GM19468 (cell line): ENCODE data around the gene SALL1.

ENCODE experiments used
- ATAC-seq: cut with Tn5 transposase; IDR thresholded peaks from one replicate; pipeline ENCODE4 v1.9.1; 2021; ENCODE audit warnings: mild to moderate bottlenecking, moderate library complexity, moderate number of reproducible peaks; ENCODE audit not compliant: unreplicated experiment; ENCODE audit errors: extremely low read depth

The SALL1 gene

DNA sequence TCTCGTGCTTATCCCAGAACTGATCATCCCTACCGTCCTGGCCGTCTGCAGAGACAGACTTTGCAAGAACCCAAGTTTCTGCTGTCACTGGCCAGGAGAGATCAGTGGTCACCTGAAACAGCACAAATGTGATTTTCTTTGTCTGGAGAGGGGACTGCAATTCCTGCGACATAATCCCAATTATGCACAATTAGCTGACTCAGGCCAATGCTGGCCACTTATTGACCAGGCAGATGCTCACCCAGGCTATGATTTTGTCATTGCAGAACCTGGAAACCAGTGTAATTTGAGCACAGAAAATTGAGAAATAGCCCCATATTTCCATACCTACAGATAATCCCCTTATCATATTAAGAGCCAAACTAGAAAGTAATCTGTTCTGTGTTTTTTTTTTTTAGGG lies 34.7 kb downstream of the SALL1 start:
- no peak for ATAC-seq

DNA sequence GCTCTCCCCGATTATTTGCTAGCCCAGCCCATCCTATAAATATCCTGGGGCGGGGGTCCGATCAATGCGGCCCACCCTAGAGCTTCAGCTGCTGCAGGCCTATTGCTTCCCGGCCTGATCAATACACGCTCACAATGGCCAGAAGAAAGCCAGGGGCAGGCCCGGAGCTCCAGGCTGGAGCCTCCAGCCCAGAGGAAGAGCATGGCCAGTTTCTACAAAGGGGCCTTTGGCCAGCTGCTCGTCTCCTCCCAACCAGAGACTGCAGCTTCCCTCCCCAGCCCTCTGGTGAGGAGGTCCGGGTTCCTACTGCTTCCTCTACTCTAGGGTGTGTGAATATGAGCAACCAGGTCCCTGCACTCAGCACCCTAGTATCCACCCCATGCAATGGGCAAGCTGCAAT lies 36.7 kb downstream of the SALL1 start:
- ATAC-seq, result no peak

DNA sequence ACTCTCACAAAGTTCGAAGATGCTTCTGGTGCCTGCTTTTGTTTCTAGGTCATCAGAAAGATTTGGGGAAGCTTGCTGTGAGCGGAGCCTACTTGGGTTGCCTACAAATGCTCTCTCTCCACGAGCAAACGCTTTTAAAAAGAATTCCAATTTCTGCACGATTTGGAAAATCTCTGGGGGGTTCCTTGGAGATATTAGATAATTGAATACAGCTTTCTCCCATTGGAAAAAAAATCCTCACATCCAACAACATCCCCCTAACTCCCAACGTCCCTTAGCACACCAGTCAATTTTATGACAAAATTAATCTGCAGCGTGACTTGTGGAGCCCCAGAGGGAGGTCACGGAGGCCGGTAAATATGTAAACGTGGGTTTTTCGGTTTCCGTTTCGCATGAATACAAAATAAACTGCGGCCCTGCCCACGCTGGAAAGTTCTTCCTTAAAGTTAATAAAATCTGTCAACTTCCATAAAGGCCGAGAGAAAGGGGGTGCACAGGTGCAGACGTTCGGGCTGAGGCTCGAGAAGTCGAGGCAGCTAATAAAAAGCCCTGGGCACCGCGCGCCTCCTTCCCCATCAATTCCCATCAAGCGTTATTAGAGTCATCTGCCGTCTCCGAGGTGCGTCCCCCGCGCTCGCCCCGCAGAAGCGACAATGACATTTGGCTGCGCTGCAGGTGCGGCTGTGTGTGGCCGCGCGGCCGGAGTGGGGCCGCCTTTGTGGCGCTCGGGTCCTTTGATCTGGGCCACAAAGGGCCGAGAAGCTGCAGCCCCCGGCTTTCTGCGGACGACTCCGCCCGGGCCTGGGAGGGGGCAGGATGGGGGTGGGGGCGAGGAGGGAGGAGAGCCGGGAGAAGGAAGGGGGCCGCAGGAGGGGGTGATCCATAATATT lies 37.6 kb downstream of the SALL1 start:
- no peak for ATAC-seq

DNA sequence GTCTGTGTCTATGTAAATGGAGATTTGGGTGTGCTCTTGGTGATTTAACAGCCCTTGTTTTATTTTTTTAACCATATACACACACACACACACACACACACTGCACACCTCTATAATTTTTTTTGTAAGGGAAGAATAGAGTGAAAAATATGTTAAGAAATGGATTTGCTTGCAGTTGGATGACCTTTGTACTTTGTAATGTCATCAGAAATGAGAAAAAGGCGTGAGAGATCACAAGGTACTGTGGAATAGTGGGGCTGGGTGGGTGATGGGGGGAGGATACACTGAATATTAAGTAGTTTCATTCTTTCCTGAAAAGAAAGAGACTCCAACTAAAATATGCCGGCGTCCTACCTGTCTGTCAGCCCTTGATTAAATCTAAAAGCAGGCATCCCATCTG lies 38.7 kb downstream of the SALL1 start:
- no peak for ATAC-seq

DNA sequence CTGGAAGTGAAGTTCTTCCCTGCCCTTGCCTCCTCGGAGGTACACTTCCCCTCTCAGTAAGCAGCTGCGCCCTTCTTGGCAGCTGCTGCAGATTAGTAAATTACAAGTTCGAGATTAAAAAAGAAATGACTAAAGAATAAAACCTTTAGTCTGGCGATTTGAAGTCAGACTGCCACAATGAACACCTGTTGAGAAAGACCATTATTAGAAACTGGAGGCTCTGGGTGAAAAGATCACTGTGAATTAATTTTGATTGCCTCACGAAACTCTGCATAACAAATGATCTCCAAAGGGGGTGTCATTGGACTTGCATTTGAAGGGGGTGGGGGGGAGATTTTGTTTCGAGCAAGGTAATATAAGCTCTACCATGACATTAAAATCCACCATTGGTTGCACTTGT lies 39.3 kb downstream of the SALL1 start:
- ATAC-seq, result no peak

DNA sequence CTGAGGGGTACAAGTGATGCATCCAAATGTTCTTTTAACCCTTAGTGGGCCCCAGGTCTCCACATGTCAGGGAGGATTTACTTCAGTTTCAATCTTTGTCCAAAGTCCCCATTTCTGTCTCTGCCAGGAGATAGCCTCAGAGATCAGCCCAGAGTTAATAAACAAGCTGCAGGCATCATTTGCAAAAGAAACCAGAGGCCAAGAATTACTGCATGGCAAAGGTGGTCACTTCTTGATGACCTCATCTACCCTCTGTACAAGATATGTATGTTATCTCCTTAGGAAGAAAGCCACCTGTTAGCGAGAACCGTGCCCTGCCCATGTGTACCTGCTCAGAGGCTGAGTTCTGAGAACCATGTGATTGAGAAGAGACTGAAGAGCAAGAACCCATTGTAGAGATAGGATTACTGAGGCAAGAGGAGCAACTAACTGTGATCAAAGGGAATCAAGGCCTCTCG lies 40.3 kb downstream of the SALL1 start:
- no peak for ATAC-seq

DNA sequence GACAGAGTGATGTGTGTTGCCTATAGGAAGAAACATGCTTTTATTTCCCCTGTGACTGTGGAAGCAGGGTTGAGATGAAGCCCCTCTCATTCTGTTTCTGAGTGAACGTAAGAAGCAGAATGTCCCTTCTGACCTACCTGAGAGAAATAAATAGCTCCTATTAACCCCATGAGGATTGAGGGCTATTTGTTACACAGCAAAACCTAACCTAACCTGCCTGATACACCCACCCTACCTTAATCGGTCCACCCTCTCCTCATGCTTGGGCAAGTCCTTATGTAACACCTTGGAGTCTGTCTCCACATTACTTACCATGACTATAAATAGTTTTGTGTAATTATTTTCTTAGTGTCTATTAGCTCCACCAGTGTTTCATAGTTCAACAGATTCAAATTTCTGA lies 41.9 kb downstream of the SALL1 start:
- ATAC-seq, result no peak

DNA sequence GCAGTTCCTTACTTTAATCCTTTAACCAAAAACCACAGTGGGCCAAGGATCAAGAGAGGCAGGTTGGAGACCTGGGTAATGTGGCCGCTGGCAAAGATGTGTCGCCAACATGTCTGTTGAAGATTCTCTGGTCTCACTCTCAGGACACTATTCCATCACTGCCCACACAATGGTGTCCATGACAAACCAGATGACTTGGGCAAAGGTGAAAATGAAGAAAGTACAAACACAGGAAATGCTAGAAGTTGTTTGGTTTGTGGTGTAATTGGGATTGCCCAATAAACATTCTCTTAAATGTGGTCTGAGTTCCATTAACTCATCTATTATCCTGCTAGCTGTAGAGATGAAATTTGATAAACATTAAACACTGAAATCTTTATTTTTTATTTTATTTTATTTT lies 43.3 kb downstream of the SALL1 start:
- no peak for ATAC-seq

DNA sequence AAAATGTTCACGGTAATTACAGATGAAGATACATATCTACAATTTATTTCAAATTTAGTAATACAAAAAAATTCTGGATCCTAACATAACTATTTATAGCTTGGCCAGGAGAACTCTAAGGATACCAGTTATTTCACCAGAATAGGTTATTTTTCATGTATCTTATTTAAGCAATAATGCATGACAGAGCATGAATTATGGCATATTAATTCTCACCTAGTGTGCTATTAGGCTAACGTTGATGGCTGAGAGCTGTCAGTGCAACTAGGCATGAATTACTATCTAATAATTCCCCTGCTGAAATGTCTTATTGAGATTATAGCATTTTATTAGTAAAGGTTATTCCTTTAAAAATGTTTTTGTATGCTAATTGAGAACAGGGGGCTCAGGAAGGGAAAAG lies 44.5 kb downstream of the SALL1 start:
- ATAC-seq, result no peak

DNA sequence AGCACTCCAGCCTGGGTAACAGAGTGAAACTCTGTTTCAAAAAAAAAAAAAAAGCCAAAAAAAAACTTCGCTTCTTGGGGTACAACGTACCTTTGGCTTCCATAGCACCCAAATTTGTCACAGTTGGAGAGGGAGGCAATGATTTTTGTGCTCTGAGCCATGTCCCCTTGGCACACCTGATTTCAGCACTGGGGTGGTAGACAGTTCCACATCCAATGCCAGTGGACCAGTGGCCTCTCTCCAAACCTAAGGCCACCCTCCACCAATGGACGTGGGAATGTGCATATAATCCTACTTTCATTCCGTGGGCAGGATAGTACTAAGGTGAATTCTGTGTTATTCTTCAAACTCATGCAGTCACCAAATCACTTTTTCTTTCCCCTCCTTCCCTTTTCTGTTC lies 47.5 kb downstream of the SALL1 start:
- ATAC-seq, result no peak

DNA sequence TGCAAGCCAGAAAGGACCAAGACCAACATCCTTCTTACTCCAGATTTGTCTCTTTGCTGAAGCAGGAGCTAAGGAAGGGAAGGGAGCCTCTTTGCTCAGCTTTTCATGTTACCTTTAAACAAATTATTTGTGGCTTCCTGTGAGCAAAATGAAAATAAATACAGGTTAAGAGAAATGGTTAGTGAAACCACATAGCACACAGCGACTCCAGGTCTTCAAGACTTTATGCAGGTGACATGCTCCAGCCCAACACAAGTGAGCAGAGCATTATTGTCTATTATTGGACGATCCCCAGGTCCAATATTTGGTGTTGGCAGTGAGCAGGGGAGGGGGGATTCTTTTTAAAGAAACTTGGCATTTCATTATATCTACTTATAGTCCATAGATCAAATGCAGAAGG lies 53.3 kb downstream of the SALL1 start:
- ATAC-seq, result no peak

DNA sequence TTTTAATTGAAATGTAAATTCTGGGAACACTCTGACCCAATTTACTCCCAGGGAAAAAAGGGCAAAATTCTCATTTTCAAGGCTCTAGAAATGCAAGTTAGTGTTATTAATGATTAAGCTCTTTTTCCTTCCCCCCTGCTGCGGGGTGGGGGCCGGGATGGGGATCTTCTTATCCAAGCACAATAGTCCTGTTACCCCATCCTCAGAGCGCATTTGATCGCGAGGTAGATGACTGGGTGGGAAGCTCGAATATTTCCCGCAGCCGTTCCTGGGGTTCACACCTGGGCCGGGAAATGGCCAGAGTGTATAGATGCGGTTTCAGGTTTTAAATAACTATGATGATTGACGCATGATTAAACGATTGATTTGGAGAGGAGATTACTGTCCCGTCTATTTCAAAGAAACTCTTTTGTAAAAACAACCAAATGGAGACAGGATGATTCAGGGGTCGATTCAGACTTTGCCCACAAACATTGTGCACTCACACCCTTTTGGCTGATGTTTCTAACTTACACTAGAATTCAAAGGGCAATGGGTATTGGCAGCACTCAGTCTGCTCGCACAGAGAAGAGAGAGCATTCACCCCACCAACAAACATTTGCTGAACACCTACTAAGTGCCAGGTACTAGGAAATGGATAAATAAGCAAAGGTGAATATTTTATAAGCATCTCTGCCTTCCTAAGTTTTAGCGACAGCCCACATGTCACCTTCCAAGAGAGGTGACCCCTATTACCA lies 55.0 kb downstream of the SALL1 start:
- no peak for ATAC-seq

DNA sequence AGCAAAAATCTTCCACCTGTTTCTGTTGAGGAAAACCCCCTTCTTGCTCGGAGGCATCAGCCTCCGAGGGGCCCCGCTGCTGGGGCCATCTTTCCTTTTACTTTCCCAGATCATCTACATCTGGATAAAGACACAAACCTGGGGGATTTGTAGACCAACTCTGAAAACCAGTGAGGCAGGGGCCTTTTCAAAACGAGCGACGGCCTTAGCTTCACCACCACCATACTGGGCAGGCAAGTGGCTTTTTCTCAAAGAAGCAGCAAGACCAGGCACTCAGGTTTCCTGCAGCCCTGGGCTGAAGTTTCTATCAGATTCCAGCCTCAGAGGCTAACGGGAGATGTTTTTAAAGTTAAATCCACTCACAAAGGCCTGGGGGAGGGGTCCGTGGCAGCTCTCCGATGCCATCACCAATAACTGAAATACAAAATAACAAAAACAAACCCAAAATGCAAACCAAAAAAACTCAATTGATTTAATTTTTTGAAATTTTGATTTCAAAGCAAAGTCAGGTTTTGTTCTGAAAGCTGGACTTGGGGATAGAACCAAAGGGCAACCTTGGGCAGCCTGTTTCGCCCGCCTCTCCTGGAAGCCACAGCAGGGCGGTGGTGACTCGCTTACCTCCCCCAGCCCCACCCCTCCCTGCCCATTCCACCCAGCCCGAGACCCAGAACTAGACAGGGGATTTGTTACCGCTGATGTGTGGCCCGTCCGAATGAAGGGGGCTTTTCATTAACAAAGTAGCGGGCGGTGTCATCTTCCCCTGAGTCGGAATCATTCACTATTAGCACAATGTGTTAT lies 55.8 kb downstream of the SALL1 start:
- no peak for ATAC-seq

DNA sequence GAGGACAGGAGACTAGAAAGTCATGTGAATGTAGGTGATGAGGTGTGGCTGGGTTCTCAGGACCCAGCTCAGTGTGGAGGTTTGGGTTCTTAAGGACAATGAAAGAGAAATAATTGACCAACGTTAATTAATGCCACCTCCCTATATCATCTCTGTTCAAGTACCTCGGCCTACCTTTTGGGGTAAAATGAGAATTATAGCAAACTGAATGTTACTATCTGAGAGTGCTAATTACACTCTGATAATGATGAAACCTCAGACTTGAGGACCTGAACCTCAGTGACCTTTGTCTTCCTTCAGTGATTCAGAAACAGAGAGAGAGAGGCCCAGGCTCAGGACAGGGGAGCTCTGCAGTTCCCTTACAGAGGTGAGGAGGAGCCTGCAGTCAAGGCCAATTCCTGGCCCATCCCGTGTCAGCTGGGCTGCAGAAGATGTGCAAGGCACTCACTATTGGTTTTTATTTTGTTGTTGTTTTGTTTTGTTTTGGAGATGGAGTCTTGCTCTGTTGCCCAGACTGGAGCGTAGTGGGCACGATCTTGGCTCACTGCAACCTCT lies 57.3 kb downstream of the SALL1 start:
- ATAC-seq, result no peak
